MM.1S (cell line): ENCODE results near the gene RALGAPA2.

ENCODE experiments used
- DNase-seq: peaks from one replicate; pipeline ENCODE4 v3.0.0-alpha.2; 2015
- H2AFZ ChIP-seq: fragments of 300-600 bp; sonication (generic); 2 replicates; pipeline ENCODE4 v1.6.0; 2016; ENCODE audit warnings: antibody characterized with exemption, low read length
- H3F3A ChIP-seq: fragments of 300-600 bp; sonication (generic); 2 replicates; pipeline ENCODE4 v1.6.1; 2016; ENCODE audit warnings: mild to moderate bottlenecking, antibody characterized with exemption, low read length, moderate library complexity, mixed read lengths; ENCODE audit not compliant: insufficient read depth
- H3K27ac ChIP-seq: fragments of 300-600 bp; sonication (generic); 2 replicates; pipeline ENCODE4 v1.5.1; 2016; ENCODE audit warnings: mild to moderate bottlenecking, low read length
- H3K27me3 ChIP-seq: fragments of 300-600 bp; sonication (generic); replicated peaks from 2 replicates; pipeline ENCODE4 v1.6.0; 2016; ENCODE audit warnings: low read length; ENCODE audit not compliant: insufficient read depth
- H3K36me3 ChIP-seq: fragments of 300-600 bp; sonication (generic); replicated peaks from 2 replicates; pipeline ENCODE4 v1.6.1; 2016; ENCODE audit warnings: mild to moderate bottlenecking, low read length, mixed read lengths; ENCODE audit not compliant: insufficient read depth
- H3K4me1 ChIP-seq: fragments of 300-600 bp; sonication (generic); 2 replicates; pipeline ENCODE4 v1.6.1; 2016; ENCODE audit warnings: low read length, mixed read lengths
- H3K4me2 ChIP-seq: fragments of 300-600 bp; sonication (generic); 2 replicates; pipeline ENCODE4 v1.6.0; 2016; ENCODE audit warnings: low read depth, low read length
- H3K4me3 ChIP-seq: fragments of 300-600 bp; sonication (generic); 2 replicates; pipeline ENCODE4 v1.5.1; 2016; ENCODE audit warnings: low read length, mixed read lengths
- H3K79me2 ChIP-seq: fragments of 300-600 bp; sonication (generic); 2 replicates; pipeline ENCODE4 v1.6.1; 2016; ENCODE audit warnings: mixed run types, low read length, mixed read lengths
- H3K9ac ChIP-seq: fragments of 300-600 bp; sonication (generic); 2 replicates; pipeline ENCODE4 v1.6.1; 2016; ENCODE audit warnings: low read length, mixed read lengths
- H3K9me2 ChIP-seq: fragments of 300-600 bp; sonication (generic); replicated peaks from 2 replicates; pipeline ENCODE4 v1.6.1; 2016; ENCODE audit warnings: mild to moderate bottlenecking, low read length, mixed read lengths; ENCODE audit not compliant: insufficient read depth
- H3K9me3 ChIP-seq: fragments of 300-600 bp; sonication (generic); replicated peaks from 2 replicates; pipeline ENCODE4 v1.6.1; 2016; ENCODE audit warnings: mild to moderate bottlenecking, low read length, mixed read lengths; ENCODE audit not compliant: insufficient read depth
- H4K20me1 ChIP-seq: fragments of 300-600 bp; sonication (generic); 2 replicates; pipeline ENCODE4 v1.6.1; 2016; ENCODE audit warnings: mild to moderate bottlenecking, low read length, moderate library complexity, mixed read lengths; ENCODE audit not compliant: insufficient read depth
- EZH2 ChIP-seq: fragments of 300-600 bp; sonication (generic); optimal IDR thresholded peaks from 2 replicates; pipeline ENCODE3; 2017; ENCODE audit warnings: low read depth, mild to moderate bottlenecking, antibody characterized with exemption, low read length, mixed read lengths
- EZH2phosphoT487 ChIP-seq: fragments of 300-600 bp; sonication (generic); IDR thresholded peaks from 2 replicates; pipeline ENCODE4 v1.6.1; 2018; ENCODE audit warnings: antibody characterized with exemption, low read length
- TF ChIP-seq, protein P1 (sequence below): fragments of 300-600 bp; sonication (generic); IDR thresholded peaks from 2 replicates; pipeline ENCODE4 v1.5.1; 2016; ENCODE audit warnings: antibody characterized with exemption, low read length, mixed read lengths

The RALGAPA2 gene

DNA sequence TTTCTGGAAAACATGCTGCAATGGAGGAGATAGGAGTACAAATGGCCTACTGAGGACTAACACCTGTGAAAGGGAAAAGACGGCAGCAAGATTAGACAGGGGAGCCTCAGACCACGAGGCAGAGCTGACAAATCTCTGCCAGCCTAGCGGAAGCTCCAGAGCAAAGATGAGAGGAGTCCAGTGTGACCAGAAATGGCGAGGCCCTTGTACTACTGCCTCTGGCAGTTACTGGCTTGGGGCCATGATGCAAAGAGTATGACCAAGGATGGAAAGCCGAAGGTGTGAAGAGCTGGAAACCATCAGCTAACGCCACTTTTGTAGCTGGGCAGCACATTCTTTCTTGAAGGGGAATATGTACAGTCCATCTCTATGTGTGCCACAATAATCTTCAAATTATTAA is 55.4 kb downstream of the RALGAPA2 start:
- H3K27ac ChIP-seq = no peak overlapping the region
- H3F3A ChIP-seq = no peaks in the 10 kb centered on the region
- H3K9ac ChIP-seq = no peak overlapping the region
- H3K9me2 ChIP-seq = no peaks in the 10 kb centered on the region
- no peak overlapping the region for H2AFZ ChIP-seq
- H3K27me3 ChIP-seq = no peaks in the 10 kb centered on the region
- no peak for TF ChIP-seq EZH2phosphoT487
- TF ChIP-seq EZH2 = no peak
- TF ChIP-seq, protein P1, sequence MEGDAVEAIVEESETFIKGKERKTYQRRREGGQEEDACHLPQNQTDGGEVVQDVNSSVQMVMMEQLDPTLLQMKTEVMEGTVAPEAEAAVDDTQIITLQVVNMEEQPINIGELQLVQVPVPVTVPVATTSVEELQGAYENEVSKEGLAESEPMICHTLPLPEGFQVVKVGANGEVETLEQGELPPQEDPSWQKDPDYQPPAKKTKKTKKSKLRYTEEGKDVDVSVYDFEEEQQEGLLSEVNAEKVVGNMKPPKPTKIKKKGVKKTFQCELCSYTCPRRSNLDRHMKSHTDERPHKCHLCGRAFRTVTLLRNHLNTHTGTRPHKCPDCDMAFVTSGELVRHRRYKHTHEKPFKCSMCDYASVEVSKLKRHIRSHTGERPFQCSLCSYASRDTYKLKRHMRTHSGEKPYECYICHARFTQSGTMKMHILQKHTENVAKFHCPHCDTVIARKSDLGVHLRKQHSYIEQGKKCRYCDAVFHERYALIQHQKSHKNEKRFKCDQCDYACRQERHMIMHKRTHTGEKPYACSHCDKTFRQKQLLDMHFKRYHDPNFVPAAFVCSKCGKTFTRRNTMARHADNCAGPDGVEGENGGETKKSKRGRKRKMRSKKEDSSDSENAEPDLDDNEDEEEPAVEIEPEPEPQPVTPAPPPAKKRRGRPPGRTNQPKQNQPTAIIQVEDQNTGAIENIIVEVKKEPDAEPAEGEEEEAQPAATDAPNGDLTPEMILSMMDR = no peak
- H3K4me2 ChIP-seq = no peak overlapping the region
- no peak overlapping the region for H3K4me3 ChIP-seq
- no peaks in the 10 kb centered on the region for H3K4me1 ChIP-seq
- H3K36me3 ChIP-seq = no peaks in the 10 kb centered on the region
- DNase-seq = no peak
- H4K20me1 ChIP-seq = no peaks in the 10 kb centered on the region
- H3K79me2 ChIP-seq = no peaks in the 10 kb centered on the region
- H3K9me3 ChIP-seq = no peaks in the 10 kb centered on the region

DNA sequence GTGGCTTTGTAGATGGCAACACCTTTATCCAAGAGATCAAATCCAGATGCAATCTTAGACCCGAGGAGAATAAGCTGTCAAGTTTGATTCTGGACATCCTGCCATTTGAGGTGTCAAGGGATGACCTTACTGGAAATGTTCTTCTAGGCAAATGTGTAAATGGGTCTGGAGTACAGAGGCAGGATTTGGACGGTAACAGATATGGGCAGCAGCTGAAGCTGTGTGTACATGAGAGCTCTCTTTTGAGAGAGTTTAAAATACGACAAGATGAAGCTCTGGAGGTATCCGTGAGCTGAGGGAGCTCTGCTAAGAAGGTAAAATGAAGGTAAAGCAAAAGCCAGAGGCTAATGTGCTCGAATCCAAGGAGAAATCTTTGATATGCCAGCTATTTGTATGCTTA is 56.6 kb downstream of the RALGAPA2 start:
- Histone ChIP-seq H3K4me2 (no peak overlapping the region), H3K9me2 (no peaks in the 10 kb centered on the region), H3K79me2 (no peaks in the 10 kb centered on the region), H3K9ac (no peak overlapping the region), H3K27me3 (no peaks in the 10 kb centered on the region), H3F3A (no peaks in the 10 kb centered on the region), H3K4me3 (no peak overlapping the region), H3K4me1 (no peaks in the 10 kb centered on the region), H4K20me1 (no peaks in the 10 kb centered on the region), H3K36me3 (no peaks in the 10 kb centered on the region), H2AFZ (no peak overlapping the region), H3K9me3 (no peaks in the 10 kb centered on the region), H3K27ac (no peak overlapping the region)
- TF ChIP-seq EZH2phosphoT487 (no peak), EZH2 (no peak)
- TF ChIP-seq, protein P1 = no peak
- DNase-seq = no peak

- DNase-seq = no peak
- TF ChIP-seq, protein P1 = no peak
- no peak for TF ChIP-seq EZH2phosphoT487
- TF ChIP-seq EZH2 = no peak
These were observed 62.5 kb downstream of the RALGAPA2 start for GRCh38 chr20:20649945-20650344.

More at GRCh38 chr20:20649945-20650344, 62.5 kb downstream of the RALGAPA2 start:
- Histone ChIP-seq H2AFZ (no peak overlapping the region), H3F3A (no peaks in the 10 kb centered on the region), H3K4me2 (no peak overlapping the region), H3K27ac (no peak overlapping the region), H3K36me3 (no peaks in the 10 kb centered on the region), H3K79me2 (no peaks in the 10 kb centered on the region), H3K9me2 (no peaks in the 10 kb centered on the region), H3K9me3 (no peaks in the 10 kb centered on the region), H3K27me3 (no peaks in the 10 kb centered on the region), H4K20me1 (no peaks in the 10 kb centered on the region), H3K9ac (no peak overlapping the region), H3K4me3 (no peak overlapping the region), H3K4me1 (no peaks in the 10 kb centered on the region)
